Measurements from ENCODE around the gene TNFAIP2. TPM values are rescaled to one million over a fixed set of nuclear protein-coding genes. Genes with fewer than 3 reads are reported as not detected.

TNFAIP2 gene
- total and polyA plus RNA-seq, 2 experiments from 2014 or later = 0.32 to 1.2 TPM

- TF ChIP-seq CTCF (IDR thresholded peaks at IDR 0.05; ENCODE audit: low read depth, low read length) = no peak
- Histone ChIP-seq H3K4me3 (no peak overlapping the region), H3K27ac (no peak overlapping the region), H3K27me3 (peaks cover 12% of the 10 kb centered on the region), H3K36me3 (no peaks in the 10 kb centered on the region), H3K4me1 (ENCODE audit: low read depth) (no peaks in the 10 kb centered on the region), H3K9me3 (ENCODE audit: low read depth) (no peaks in the 10 kb centered on the region)
- no peak for DNase-seq (ENCODE audit: low read depth in 1 of 2, low spot score in 1 of 2)
Measured at GRCh38 chr14:103184046-103184445, 60.8 kb downstream of the TNFAIP2 start.

- peak; percentile 42 to 51 for DNase-seq (ENCODE audit: low read depth in 1 of 2, low spot score in 1 of 2)
- no peak overlapping the region for H3K4me3 ChIP-seq
- H3K27me3 ChIP-seq = peaks cover 25% of the 10 kb centered on the region
- no peaks in the 10 kb centered on the region for H3K36me3 ChIP-seq
- peak; percentile 66 for TF ChIP-seq CTCF (IDR thresholded peaks at IDR 0.05; ENCODE audit: low read depth, low read length)
- H3K27ac ChIP-seq = no peak overlapping the region
- no peaks in the 10 kb centered on the region for H3K4me1 ChIP-seq (ENCODE audit: low read depth)
- H3K9me3 ChIP-seq (ENCODE audit: low read depth) = no peaks in the 10 kb centered on the region
Measured at GRCh38 chr14:103185051-103186029, 62.1 kb downstream of the TNFAIP2 start.

DNA sequence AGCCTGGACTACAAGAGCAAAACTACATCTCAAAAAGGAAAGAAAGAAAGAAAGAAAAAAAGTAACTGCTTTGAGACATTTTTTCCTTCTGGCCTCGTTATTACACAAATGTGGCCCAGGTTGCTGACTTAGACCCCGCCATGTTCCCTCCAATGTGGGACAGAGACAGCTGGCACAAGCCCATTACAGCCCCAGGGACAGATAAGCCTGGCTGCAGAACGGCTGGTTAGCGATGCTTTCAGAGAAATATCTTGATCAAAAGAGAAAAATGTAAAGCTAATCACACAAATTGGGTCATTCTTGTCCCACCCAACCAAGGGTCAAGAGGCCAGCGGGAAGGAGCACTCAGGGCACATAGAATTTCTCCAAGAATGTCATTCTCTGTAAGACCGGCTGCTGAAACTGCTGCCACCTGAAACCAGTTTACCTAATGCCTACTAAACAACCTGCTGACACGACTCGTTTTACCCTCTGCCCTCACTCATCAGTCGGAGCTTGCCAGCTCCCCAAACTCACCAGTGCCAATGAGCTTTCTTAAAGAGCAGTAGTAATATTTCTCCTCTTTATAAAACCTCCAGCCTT is 63.1 kb downstream of the TNFAIP2 start:
- no peaks in the 10 kb centered on the region for H3K9me3 ChIP-seq (ENCODE audit: low read depth)
- no peaks in the 10 kb centered on the region for H3K4me1 ChIP-seq (ENCODE audit: low read depth)
- no peak overlapping the region for H3K27ac ChIP-seq
- H3K36me3 ChIP-seq = no peaks in the 10 kb centered on the region
- no peak for TF ChIP-seq CTCF (IDR thresholded peaks at IDR 0.05; ENCODE audit: low read depth, low read length)
- no peak for DNase-seq (ENCODE audit: low read depth in 1 of 2, low spot score in 1 of 2)
- H3K27me3 ChIP-seq = peaks cover 27% of the 10 kb centered on the region
- no peak overlapping the region for H3K4me3 ChIP-seq

Other genes with a start within 250 kb of the TNFAIP2 start
- gene AMN, start 200.8 kb upstream of the TNFAIP2 start, total RNA-seq = 0.21 and 0.48 TPM in 2 replicates
- 1.3 and 2.5 TPM in 2 replicates for gene AMN, start 200.8 kb upstream of the TNFAIP2 start, polyA plus RNA-seq
- gene CDC42BPB, start 65.9 kb upstream of the TNFAIP2 start, total RNA-seq = 67.2 and 91.6 TPM in 2 replicates
- 18.9 and 21.7 TPM in 2 replicates for gene CDC42BPB, start 65.9 kb upstream of the TNFAIP2 start, polyA plus RNA-seq
- not detected in 2 replicates for gene LBHD2, start 39.3 kb upstream of the TNFAIP2 start, total RNA-seq
- not detected in 2 replicates for gene LBHD2, start 39.3 kb upstream of the TNFAIP2 start, polyA plus RNA-seq
- 1.7 and 5.5 TPM in 2 replicates for gene EXOC3L4, start 28.7 kb upstream of the TNFAIP2 start, total RNA-seq
- gene EXOC3L4, start 28.7 kb upstream of the TNFAIP2 start, polyA plus RNA-seq = 2.7 and 6.3 TPM in 2 replicates
- gene EIF5, start 210.8 kb downstream of the TNFAIP2 start, total RNA-seq = 132 and 149 TPM in 2 replicates
- 318 and 441 TPM in 2 replicates for gene EIF5, start 210.8 kb downstream of the TNFAIP2 start, polyA plus RNA-seq